C4-2B (cell line): Measurements from ENCODE around the gene PLXNA1.

Source experiments
- ZFX ChIP-seq: fragments of 450-650 bp; IDR thresholded peaks from 2 replicates; pipeline ENCODE4 v1.6.1; 2017
- TF ChIP-seq, protein P1 (sequence below): fragments of 450-650 bp; conservative IDR thresholded peaks from 2 replicates; pipeline ENCODE4 v1.5.1; 2017; ENCODE audit warnings: mild to moderate bottlenecking

- TF ChIP-seq, protein P1, sequence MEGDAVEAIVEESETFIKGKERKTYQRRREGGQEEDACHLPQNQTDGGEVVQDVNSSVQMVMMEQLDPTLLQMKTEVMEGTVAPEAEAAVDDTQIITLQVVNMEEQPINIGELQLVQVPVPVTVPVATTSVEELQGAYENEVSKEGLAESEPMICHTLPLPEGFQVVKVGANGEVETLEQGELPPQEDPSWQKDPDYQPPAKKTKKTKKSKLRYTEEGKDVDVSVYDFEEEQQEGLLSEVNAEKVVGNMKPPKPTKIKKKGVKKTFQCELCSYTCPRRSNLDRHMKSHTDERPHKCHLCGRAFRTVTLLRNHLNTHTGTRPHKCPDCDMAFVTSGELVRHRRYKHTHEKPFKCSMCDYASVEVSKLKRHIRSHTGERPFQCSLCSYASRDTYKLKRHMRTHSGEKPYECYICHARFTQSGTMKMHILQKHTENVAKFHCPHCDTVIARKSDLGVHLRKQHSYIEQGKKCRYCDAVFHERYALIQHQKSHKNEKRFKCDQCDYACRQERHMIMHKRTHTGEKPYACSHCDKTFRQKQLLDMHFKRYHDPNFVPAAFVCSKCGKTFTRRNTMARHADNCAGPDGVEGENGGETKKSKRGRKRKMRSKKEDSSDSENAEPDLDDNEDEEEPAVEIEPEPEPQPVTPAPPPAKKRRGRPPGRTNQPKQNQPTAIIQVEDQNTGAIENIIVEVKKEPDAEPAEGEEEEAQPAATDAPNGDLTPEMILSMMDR, result no peak
- TF ChIP-seq ZFX, result no peak
Measured at GRCh38 chr3:126970921-126971320, 12.0 kb upstream of the PLXNA1 start.
